ENCODE results near the gene SLC29A2. TPM values are rescaled to one million over a fixed set of nuclear protein-coding genes. Genes with fewer than 3 reads are reported as not detected.

The SLC29A2 gene
- total RNA-seq, 1 experiment from 2014 or later = 25.5 TPM

DNA sequence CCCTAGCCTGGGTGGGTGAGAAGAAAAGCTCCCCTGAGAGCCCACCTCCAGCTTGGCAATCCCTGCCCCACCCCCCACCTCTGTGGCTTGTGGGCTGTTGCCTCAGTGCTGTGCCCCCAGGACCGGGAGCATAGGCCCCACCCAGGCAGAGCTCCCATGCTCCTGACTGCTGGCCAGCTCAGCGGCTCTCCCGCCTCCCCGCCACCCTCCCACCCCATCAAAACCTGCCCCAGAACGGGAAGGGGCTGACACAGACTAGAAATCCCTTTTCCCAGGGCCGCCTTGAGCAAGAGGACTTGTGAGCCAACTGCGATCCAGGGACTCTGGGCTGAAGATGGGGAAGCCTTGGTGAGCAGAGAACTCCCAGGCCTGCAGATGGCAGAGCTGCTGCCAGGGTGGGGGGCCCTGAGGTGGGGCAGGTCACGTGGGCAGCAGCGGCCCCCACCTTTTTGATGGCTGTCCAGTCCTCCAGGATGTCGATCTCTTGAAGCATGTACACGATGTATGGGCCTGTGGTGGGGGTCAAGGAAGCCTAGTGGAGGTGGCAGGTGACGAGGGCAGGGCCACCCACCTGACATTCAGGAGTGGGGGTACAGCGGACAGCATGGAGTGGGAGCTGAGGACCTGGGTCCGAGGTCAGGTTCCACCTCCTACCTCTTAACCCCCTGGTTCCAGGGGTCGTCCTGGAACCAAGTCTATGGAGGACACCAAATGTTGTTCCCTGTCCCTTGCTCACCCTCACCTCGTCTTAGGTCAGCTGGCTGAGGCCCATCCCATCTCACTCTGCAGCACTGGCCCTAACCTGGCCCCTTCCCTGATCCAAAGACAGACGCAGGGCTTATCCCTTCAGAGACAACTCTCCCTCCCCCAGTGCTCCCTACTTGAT is 33.0 kb downstream of the SLC29A2 start:
- ATAC-seq (no peak), DNase-seq (no peak)
- TF ChIP-seq, protein P1, sequence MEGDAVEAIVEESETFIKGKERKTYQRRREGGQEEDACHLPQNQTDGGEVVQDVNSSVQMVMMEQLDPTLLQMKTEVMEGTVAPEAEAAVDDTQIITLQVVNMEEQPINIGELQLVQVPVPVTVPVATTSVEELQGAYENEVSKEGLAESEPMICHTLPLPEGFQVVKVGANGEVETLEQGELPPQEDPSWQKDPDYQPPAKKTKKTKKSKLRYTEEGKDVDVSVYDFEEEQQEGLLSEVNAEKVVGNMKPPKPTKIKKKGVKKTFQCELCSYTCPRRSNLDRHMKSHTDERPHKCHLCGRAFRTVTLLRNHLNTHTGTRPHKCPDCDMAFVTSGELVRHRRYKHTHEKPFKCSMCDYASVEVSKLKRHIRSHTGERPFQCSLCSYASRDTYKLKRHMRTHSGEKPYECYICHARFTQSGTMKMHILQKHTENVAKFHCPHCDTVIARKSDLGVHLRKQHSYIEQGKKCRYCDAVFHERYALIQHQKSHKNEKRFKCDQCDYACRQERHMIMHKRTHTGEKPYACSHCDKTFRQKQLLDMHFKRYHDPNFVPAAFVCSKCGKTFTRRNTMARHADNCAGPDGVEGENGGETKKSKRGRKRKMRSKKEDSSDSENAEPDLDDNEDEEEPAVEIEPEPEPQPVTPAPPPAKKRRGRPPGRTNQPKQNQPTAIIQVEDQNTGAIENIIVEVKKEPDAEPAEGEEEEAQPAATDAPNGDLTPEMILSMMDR (conservative IDR thresholded peaks at IDR 0.05; ENCODE audit: low read depth, low read length) = no peak
- TF ChIP-seq EZH2phosphoT487 (IDR thresholded peaks at IDR 0.05; ENCODE audit: borderline replicate concordance, low read length) (no peak), EZH2 (IDR thresholded peaks at IDR 0.05; ENCODE audit: low read length, unreplicated experiment) (no peak)
- H3F3A ChIP-seq (ENCODE audit: low read length, unreplicated experiment) = peaks cover 7% of the 10 kb centered on the region
- ChIA-PET POLR2A (ENCODE audit: unreplicated experiment) (interaction anchor here (0.7 kb wide), 1 partner anchor 75 kb away, joined by 3 read pairs; no protein-coding TSS in a partner anchor), CTCF (no interaction called here)
- H3K79me2 ChIP-seq (ENCODE audit: low read length) = peaks cover 26% of the 10 kb centered on the region
- no peaks in the 10 kb centered on the region for H3K27me3 ChIP-seq (ENCODE audit: low read length)
- no peak overlapping the region for H3K27ac ChIP-seq (ENCODE audit: low read length)
- H3K9me2 ChIP-seq (replicated peaks; ENCODE audit: low read length) = no peaks in the 10 kb centered on the region
- H4K20me1 ChIP-seq (ENCODE audit: low read length) = no peaks in the 10 kb centered on the region
- H3K4me1 ChIP-seq (ENCODE audit: insufficient read depth, low read length) = peaks cover 35% of the 10 kb centered on the region
- no peaks in the 10 kb centered on the region for H3K9me3 ChIP-seq (ENCODE audit: low read length)
- no peak overlapping the region for H3K4me2 ChIP-seq (ENCODE audit: low read length)
- H3K9ac ChIP-seq (ENCODE audit: low read length) = no peak overlapping the region
- no peak overlapping the region for H3K4me3 ChIP-seq (ENCODE audit: low read length)
- H2AFZ ChIP-seq (ENCODE audit: low read length) = no peak overlapping the region
- BruUV-seq (replicated peaks) = no TSS peak
- intact Hi-C loops (cut with micrococcal nuclease) = no loop called here
- H3K36me3 ChIP-seq (ENCODE audit: low read depth, low read length) = peaks cover 17% of the 10 kb centered on the region; the same call in 1 of the 2 replicates

DNA sequence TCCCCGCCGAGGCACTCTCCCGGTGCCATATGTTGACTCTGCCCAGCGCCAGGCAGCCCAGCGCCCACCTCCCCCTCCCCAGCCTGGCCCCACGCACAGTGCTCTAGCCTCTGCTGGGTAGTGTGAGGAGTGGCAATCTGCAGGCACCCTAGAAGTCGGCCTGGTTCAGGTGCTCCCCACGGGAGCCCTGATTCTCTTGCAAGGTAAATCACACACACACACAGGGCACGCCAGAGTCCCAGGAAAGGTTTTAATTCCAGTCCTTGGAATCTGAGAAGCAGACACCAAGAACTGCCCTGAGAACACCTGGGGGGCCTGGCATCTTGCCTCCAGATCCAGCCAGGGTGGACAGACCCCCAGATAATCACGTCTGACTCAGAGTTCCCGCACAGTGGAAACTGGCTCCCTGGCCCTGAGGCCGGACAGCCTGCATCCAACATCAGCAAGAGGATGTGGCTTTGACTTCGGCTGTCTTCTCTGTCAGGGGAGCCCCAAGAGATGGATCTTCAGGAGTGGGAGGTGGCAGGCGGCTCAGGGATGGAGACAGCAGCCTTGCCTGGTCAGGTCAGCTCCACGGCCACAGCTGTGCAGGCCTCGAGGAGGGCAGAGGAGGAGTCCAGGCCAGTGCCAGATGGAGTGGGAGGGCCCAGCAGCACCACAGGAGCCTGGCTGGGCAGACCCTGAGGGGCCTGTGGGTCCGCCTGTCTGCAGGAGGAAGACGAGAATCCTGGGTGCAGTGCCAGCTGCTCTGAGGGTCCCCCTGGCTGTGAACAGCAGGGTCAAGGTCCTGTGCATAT is 34.3 kb downstream of the SLC29A2 start:
- Histone ChIP-seq H3K9me3 (ENCODE audit: low read length) (no peaks in the 10 kb centered on the region), H3K36me3 (ENCODE audit: low read depth, low read length) (peaks cover 27% of the 10 kb centered on the region; the same call in 1 of the 2 replicates), H3K4me2 (ENCODE audit: low read length) (peak overlapping the region; percentile 96), H3F3A (ENCODE audit: low read length, unreplicated experiment) (peaks cover 7% of the 10 kb centered on the region), H3K79me2 (ENCODE audit: low read length) (peaks cover 17% of the 10 kb centered on the region), H4K20me1 (ENCODE audit: low read length) (no peaks in the 10 kb centered on the region), H3K27me3 (ENCODE audit: low read length) (no peaks in the 10 kb centered on the region), H2AFZ (ENCODE audit: low read length) (no peak overlapping the region), H3K9ac (ENCODE audit: low read length) (peak overlapping the region; percentile 44), H3K4me1 (ENCODE audit: insufficient read depth, low read length) (peaks cover 31% of the 10 kb centered on the region), H3K27ac (ENCODE audit: low read length) (peak overlapping the region; percentile 96), H3K9me2 (replicated peaks; ENCODE audit: low read length) (no peaks in the 10 kb centered on the region), H3K4me3 (ENCODE audit: low read length) (no peak overlapping the region)
- ATAC-seq (no peak), DNase-seq (no peak)
- intact Hi-C loops (cut with micrococcal nuclease) = no loop called here
- BruUV-seq (replicated peaks) = no TSS peak
- TF ChIP-seq EZH2phosphoT487 (IDR thresholded peaks at IDR 0.05; ENCODE audit: borderline replicate concordance, low read length) = no peak
- TF ChIP-seq EZH2 (IDR thresholded peaks at IDR 0.05; ENCODE audit: low read length, unreplicated experiment) = no peak
- TF ChIP-seq, protein P1 (conservative IDR thresholded peaks at IDR 0.05; ENCODE audit: low read depth, low read length) = no peak
- ChIA-PET POLR2A (ENCODE audit: unreplicated experiment) (interaction anchor here (1.2 kb wide), 1 partner anchor 48 kb away, joined by 11 read pairs; the partner anchor contains the start of gene YIF1A), CTCF (interaction anchor here (2.6 kb wide), 1 partner anchor 25 kb away, joined by 21 read pairs; no protein-coding TSS in a partner anchor)

All from PC-3 (cell line).